GM23248 (cell line): ENCODE measurements around the gene SPON2. TPM values are rescaled to one million over a fixed set of nuclear protein-coding genes. Genes with fewer than 3 reads are reported as not detected.
A peak's percentile ranks its signal among the peaks of the same experiment; 100 is the strongest.

Experiments used
- DNase-seq: peaks from one replicate; pipeline ENCODE4 v3.0.0-alpha.2; 2015
- H2AFZ ChIP-seq: fragments of 200-600 bp; sonication (generic); 2 replicates; pipeline ENCODE4 v1.6.1; 2016; ENCODE audit warnings: antibody characterized with exemption
- H3F3A ChIP-seq: fragments of 200-600 bp; sonication (generic); 2 replicates; pipeline ENCODE4 v1.6.1; 2016; ENCODE audit warnings: mild to moderate bottlenecking, antibody characterized with exemption, mixed run types; ENCODE audit not compliant: insufficient read depth
- H3K27ac ChIP-seq: fragments of 200-600 bp; sonication (generic); 2 replicates; pipeline ENCODE4 v1.5.1; 2016; ENCODE audit warnings: mild to moderate bottlenecking
- H3K27me3 ChIP-seq: fragments of 200-600 bp; sonication (generic); replicated peaks from 2 replicates; pipeline ENCODE4 v1.6.1; 2016; ENCODE audit warnings: mild to moderate bottlenecking; ENCODE audit not compliant: insufficient read depth
- H3K36me3 ChIP-seq: fragments of 200-600 bp; sonication (generic); 2 replicates; pipeline ENCODE4 v1.6.1; 2016; ENCODE audit warnings: low read depth, mild to moderate bottlenecking
- H3K4me1 ChIP-seq: fragments of 200-600 bp; sonication (generic); 2 replicates; pipeline ENCODE4 v1.6.1; 2016; ENCODE audit warnings: mild to moderate bottlenecking; ENCODE audit not compliant: insufficient read depth
- H3K4me2 ChIP-seq: fragments of 200-600 bp; sonication (generic); one replicate; pipeline ENCODE4 v1.6.1; 2016; ENCODE audit warnings: mild to moderate bottlenecking; ENCODE audit not compliant: unreplicated experiment
- H3K4me3 ChIP-seq: fragments of 200-600 bp; sonication (generic); 2 replicates; pipeline ENCODE4 v1.5.1; 2016; ENCODE audit warnings: mild to moderate bottlenecking
- H3K79me2 ChIP-seq: fragments of 200-600 bp; sonication (generic); 2 replicates; pipeline ENCODE4 v1.6.1; 2016; ENCODE audit warnings: mild to moderate bottlenecking; ENCODE audit not compliant: insufficient read depth
- H3K9ac ChIP-seq: fragments of 200-600 bp; sonication (generic); 2 replicates; pipeline ENCODE4 v1.6.1; 2016; ENCODE audit warnings: mild to moderate bottlenecking
- H3K9me2 ChIP-seq: fragments of 200-600 bp; sonication (generic); 2 replicates; pipeline ENCODE4 v1.6.1; 2016; ENCODE audit warnings: mixed run types, mild to moderate bottlenecking, moderate library complexity; ENCODE audit not compliant: insufficient read depth
- H3K9me3 ChIP-seq: fragments of 200-600 bp; sonication (generic); one replicate; pipeline ENCODE4 v1.6.1; 2017; ENCODE audit warnings: low read depth
- H4K20me1 ChIP-seq: fragments of 200-600 bp; sonication (generic); 2 replicates; pipeline ENCODE4 v1.6.0; 2016; ENCODE audit not compliant: insufficient read depth
- EZH2 ChIP-seq: fragments of 200-600 bp; sonication (generic); IDR thresholded peaks from 2 replicates; pipeline ENCODE4 v1.6.1; 2018; ENCODE audit warnings: antibody characterized with exemption, mild to moderate bottlenecking; ENCODE audit not compliant: insufficient read depth, poor library complexity, severe bottlenecking
- EZH2phosphoT487 ChIP-seq: fragments of 200-600 bp; sonication (generic); IDR thresholded peaks from 2 replicates; pipeline ENCODE4 v1.6.1; 2018; ENCODE audit warnings: antibody characterized with exemption, moderate library complexity, mild to moderate bottlenecking, low read depth; ENCODE audit not compliant: insufficient read depth
- WGBS, 2 experiments: methylation state at CpG; one replicate each; pipeline ENCODE4 v1.1.6; 2015 to 2017; ENCODE audit warnings: low lambda C conversion rate in 2 of 2, low coverage in 1 of 2; ENCODE audit errors: missing lambda C conversion rate in 2 of 2; 5-methylcytosine and 5-hydroxymethylcytosine counted together
- in situ Hi-C: fragments of 300-500 bp; cut with MboI; formaldehyde crosslinking; loops from 2 replicates; pipeline ENCODE4 v1.15.0; 2020
- polyA plus RNA-seq: library from polyadenylated mRNA; unstranded; fragments of >200 nt; fragmentation: Nextera tagmentation; extraction: Ambion mirVana; gene quantifications from 2 replicates; pipeline ENCODE4 v1.2.1, GENCODE V29; 2016
- total RNA-seq: library from RNA; depleted of rRNA; stranded (reverse); fragments of >200 nt; shearing (Covaris generic); gene quantifications from 2 replicates; pipeline ENCODE4 v1.2.3, GENCODE V29; 2014

The SPON2 gene
- total and polyA plus RNA-seq, 2 experiments from 2014 or later: 5.7 to 6.2 TPM

DNA sequence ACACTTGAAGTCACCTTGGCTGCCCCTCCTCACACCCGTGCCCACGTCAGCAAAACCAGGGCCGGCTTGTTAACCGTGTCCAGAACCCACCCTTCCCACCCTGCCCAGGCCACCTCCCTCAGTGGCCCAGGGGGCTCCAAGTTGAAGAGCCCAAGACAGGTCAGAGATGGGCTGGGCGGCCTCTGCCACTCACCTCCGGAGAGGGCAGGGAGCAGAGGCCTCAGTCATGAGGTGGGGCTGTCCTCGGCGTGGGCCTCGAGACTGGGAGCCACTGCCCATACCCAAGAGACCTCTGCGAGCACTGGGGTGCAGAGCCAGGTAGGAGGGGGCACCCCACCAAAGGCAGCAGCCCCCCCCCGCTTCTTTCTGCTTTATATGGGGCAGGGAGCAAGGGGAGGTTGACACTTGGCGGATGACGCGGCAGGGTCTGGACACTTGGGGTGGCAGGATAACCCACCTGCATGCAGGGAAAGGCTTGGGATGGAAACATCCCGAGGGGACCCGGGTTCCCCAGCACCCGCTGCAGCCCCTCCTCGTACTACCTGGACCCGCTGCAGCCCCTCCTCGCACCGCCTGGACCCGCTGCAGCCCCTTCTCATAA lies 38.0 kb upstream of the SPON2 start:
- in situ Hi-C loops: no loop called here
- Histone ChIP-seq H3K9me3 (no peaks in the 10 kb centered on the region), H3K27me3 (no peaks in the 10 kb centered on the region), H3K4me2 (no peak overlapping the region), H3K27ac (no peak overlapping the region), H3F3A (no peaks in the 10 kb centered on the region), H2AFZ (no peak overlapping the region), H3K4me3 (no peak overlapping the region), H3K9ac (no peak overlapping the region), H3K9me2 (no peaks in the 10 kb centered on the region), H4K20me1 (no peaks in the 10 kb centered on the region), H3K36me3 (no peaks in the 10 kb centered on the region), H3K4me1 (peaks cover 15% of the 10 kb centered on the region), H3K79me2 (no peaks in the 10 kb centered on the region)
- no peak for DNase-seq
- 71 to 72% methylated on average over 17 to 22 of the region's 22 CpGs for WGBS, 2 experiments
- TF ChIP-seq EZH2 (no peak), EZH2phosphoT487 (no peak)

DNA sequence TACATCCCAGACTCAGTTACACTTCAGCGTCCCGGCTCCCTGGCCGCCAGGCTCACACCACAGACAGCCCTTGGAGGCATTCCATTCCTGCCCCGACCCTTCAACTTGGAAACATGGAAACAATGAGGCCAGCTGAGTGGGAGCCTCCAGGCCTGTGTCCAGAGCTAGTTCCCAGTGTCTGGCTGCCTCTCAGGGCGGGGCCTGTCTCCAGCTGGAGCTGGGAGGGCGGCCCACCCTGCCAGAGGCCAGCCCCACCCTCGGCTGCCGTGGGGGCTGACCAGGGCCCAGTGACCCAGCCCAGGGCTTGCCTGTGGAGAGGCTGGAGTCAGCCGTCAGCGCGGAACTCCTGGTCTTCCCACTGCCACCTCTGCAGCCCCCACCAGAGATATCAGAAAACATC lies 37.4 kb upstream of the SPON2 start:
- no peak overlapping the region for H3K4me3 ChIP-seq
- H3K27me3 ChIP-seq: no peaks in the 10 kb centered on the region
- no peaks in the 10 kb centered on the region for H3K79me2 ChIP-seq
- H3K27ac ChIP-seq: no peak overlapping the region
- H3K36me3 ChIP-seq: no peaks in the 10 kb centered on the region
- DNase-seq: peak; percentile 57
- peaks cover 15% of the 10 kb centered on the region for H3K4me1 ChIP-seq
- TF ChIP-seq EZH2 (no peak), EZH2phosphoT487 (no peak)
- no peaks in the 10 kb centered on the region for H3K9me3 ChIP-seq
- 39 to 45% methylated on average over 7 to 11 of the region's 11 CpGs for WGBS, 2 experiments
- no peak overlapping the region for H3K9ac ChIP-seq
- in situ Hi-C loops: no loop called here
- no peaks in the 10 kb centered on the region for H3K9me2 ChIP-seq
- no peaks in the 10 kb centered on the region for H4K20me1 ChIP-seq
- H3K4me2 ChIP-seq: no peak overlapping the region
- no peaks in the 10 kb centered on the region for H3F3A ChIP-seq
- H2AFZ ChIP-seq: no peak overlapping the region

GRCh38 chr4:1208970-1209704 lies 36.8 kb upstream of the SPON2 start:
- H3K79me2 ChIP-seq: no peaks in the 10 kb centered on the region
- no peak overlapping the region for H2AFZ ChIP-seq
- H4K20me1 ChIP-seq: no peaks in the 10 kb centered on the region
- no peak overlapping the region for H3K4me3 ChIP-seq
- in situ Hi-C loops: no loop called here
- no peaks in the 10 kb centered on the region for H3K36me3 ChIP-seq
- no peak overlapping the region for H3K9ac ChIP-seq
- no peaks in the 10 kb centered on the region for H3K9me3 ChIP-seq
- TF ChIP-seq EZH2phosphoT487 (no peak), EZH2 (no peak)
- WGBS, 2 experiments: 88 to 90% methylated on average over 31 of the region's 31 CpGs
- no peaks in the 10 kb centered on the region for H3K27me3 ChIP-seq
- H3K4me2 ChIP-seq: no peak overlapping the region
- no peak for DNase-seq
- H3F3A ChIP-seq: no peaks in the 10 kb centered on the region
- H3K9me2 ChIP-seq: no peaks in the 10 kb centered on the region
- H3K27ac ChIP-seq: no peak overlapping the region
- peaks cover 15% of the 10 kb centered on the region for H3K4me1 ChIP-seq

DNA sequence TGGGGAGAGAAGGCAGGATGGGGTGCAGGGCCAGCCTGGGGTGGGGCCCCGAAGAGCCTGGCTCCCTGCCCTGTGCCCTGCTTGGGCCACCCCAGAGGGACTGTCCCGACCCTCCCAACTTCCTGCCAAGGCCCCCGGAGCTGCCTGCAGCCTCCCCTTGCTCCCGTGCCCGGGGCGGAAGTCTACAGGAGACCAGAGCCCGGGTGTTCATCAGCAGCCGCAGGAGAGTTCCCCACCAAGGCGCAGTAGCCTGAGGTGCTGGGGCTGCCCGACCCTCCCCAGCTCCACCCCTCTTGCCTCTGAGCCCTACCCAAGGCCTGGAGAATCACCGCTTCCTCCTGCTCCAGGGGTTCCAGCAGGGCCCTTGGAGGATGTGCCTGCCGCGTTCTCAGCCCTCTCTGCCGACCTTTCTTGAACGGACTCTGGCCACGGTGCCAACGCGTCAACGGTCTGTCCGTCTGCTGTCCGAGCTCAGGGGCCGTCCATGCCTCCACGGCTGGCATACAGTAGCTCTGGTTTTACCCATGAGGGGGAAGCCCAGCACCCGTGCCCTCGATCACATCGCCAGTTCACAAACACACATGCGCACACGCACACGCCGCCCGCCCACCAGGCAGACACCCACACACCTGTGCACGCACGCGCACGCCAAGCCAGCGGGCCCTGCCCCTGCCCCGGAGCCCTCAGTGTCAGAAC lies 36.0 kb upstream of the SPON2 start:
- H3K4me3 ChIP-seq: no peak overlapping the region
- H3K79me2 ChIP-seq: no peaks in the 10 kb centered on the region
- in situ Hi-C loops: no loop called here
- H3K27ac ChIP-seq: no peak overlapping the region
- peaks cover 15% of the 10 kb centered on the region for H3K4me1 ChIP-seq
- H3K9me2 ChIP-seq: no peaks in the 10 kb centered on the region
- no peaks in the 10 kb centered on the region for H4K20me1 ChIP-seq
- H3K36me3 ChIP-seq: no peaks in the 10 kb centered on the region
- no peak overlapping the region for H3K4me2 ChIP-seq
- H2AFZ ChIP-seq: no peak overlapping the region
- DNase-seq: no peak
- 68 to 78% methylated on average over 34 to 37 of the region's 37 CpGs for WGBS, 2 experiments
- H3K9ac ChIP-seq: peak overlapping the region; percentile 31; the same call in 1 of the 2 replicates
- H3F3A ChIP-seq: no peaks in the 10 kb centered on the region
- no peaks in the 10 kb centered on the region for H3K9me3 ChIP-seq
- TF ChIP-seq EZH2: no peak
- no peak for TF ChIP-seq EZH2phosphoT487
- H3K27me3 ChIP-seq: no peaks in the 10 kb centered on the region
